ENCODE results near the gene MRGPRX4. TPM values are rescaled to one million over a fixed set of nuclear protein-coding genes. Genes with fewer than 3 reads are reported as not detected.

Gene MRGPRX4
- total RNA-seq, 1 donor from 2014 or later: not detected

DNA sequence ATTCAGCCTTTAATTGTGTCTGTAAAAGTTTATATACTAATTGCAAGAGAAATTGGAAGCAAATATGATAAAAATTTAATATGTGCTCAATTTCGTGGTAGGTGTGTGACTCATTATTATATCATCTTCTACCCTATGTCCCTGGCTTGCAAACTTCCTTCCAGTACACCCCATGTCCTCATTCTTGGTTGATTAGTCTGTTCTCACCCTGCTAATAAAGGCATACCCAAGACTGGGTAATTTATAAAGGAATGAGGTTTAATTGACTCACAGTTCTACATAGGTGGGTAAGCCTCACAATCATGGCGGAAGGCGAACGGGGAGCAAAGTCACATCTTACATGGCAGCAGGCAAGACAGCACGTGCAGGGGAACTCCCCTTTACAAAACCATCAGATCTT, 28.4 kb upstream of the MRGPRX4 start:
- Histone ChIP-seq H3K36me3 (ENCODE audit: control insufficient read depth, insufficient read depth, low read length) (peaks cover 1% of the 10 kb centered on the region), H3K4me3 (ENCODE audit: low read depth, low read length) (no peak overlapping the region), H3K27me3 (ENCODE audit: control insufficient read depth, insufficient read depth, low read length) (no peaks in the 10 kb centered on the region)
- TF ChIP-seq, protein P1, sequence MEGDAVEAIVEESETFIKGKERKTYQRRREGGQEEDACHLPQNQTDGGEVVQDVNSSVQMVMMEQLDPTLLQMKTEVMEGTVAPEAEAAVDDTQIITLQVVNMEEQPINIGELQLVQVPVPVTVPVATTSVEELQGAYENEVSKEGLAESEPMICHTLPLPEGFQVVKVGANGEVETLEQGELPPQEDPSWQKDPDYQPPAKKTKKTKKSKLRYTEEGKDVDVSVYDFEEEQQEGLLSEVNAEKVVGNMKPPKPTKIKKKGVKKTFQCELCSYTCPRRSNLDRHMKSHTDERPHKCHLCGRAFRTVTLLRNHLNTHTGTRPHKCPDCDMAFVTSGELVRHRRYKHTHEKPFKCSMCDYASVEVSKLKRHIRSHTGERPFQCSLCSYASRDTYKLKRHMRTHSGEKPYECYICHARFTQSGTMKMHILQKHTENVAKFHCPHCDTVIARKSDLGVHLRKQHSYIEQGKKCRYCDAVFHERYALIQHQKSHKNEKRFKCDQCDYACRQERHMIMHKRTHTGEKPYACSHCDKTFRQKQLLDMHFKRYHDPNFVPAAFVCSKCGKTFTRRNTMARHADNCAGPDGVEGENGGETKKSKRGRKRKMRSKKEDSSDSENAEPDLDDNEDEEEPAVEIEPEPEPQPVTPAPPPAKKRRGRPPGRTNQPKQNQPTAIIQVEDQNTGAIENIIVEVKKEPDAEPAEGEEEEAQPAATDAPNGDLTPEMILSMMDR (IDR thresholded peaks at IDR 0.05; ENCODE audit: insufficient read depth, low read length, severe bottlenecking): no peak
- FAIRE-seq (no peak), DNase-seq (ENCODE audit: low read depth) (peak; percentile 96)

DNA sequence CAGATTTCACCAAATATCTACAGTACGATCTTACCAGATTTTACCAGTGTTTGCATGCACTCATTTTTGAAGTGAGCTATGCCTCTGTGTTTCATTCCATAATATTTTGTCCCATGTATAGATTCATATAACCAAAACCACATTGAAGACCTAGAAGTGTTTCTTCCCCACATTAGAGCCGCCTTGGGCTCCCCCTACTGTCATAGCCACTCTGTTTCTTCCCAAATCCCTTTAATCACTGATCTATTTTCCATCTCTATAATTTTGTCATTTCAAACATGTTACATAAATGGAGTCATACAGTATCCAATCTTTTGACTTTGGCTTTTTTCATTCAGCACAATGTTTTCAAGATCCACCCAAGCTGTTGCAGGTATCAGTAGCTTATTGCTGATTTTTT, 27.6 kb upstream of the MRGPRX4 start:
- Histone ChIP-seq H3K4me3 (ENCODE audit: low read depth, low read length) (no peak overlapping the region), H3K36me3 (ENCODE audit: control insufficient read depth, insufficient read depth, low read length) (peaks cover 1% of the 10 kb centered on the region), H3K27me3 (ENCODE audit: control insufficient read depth, insufficient read depth, low read length) (no peaks in the 10 kb centered on the region)
- TF ChIP-seq, protein P1 (IDR thresholded peaks at IDR 0.05; ENCODE audit: insufficient read depth, low read length, severe bottlenecking): no peak
- FAIRE-seq (no peak), DNase-seq (ENCODE audit: low read depth) (no peak)

DNA sequence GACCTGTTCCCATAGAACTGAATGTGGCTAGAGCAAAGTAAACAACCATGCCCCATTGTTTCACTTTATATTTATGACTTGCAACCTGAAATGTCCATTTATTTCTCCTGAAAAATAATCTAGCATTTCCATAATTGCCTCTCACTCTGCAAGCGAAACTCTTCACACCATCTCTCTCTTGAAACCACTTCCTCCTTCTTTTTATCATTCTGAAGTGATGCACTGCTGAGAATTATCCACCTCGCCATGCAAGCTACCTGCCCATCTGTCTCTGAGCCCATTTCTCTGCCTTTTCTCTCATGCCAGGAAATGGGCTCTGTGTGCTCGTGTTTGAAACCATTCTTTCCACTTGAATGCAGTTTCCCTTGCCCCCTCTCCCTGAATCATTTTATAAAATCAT, 26.8 kb upstream of the MRGPRX4 start:
- FAIRE-seq: no peak

DNA sequence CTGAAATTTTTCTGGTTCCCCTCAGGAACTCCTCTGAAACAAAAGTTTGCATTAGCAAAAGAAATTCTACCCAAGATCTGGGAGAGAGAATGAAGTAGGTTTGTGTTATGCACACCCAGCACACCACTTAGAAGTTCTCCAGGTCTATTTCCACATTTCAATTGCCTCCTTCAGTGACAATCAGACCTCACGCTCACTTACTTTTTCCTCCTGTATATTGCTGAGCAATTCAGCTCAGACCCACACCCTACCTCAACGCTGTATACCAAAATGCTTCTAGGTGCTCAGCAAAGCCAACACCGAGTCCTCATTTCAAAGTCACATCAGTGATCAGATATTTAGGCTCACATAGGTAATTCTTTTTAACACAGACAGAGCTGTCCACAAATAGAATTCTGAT, 21.1 kb upstream of the MRGPRX4 start:
- FAIRE-seq (no peak), DNase-seq (ENCODE audit: low read depth) (no peak)
- no peak overlapping the region for H3K4me3 ChIP-seq (ENCODE audit: low read depth, low read length)
- peaks cover 1% of the 10 kb centered on the region for H3K36me3 ChIP-seq (ENCODE audit: control insufficient read depth, insufficient read depth, low read length)
- H3K27me3 ChIP-seq (ENCODE audit: control insufficient read depth, insufficient read depth, low read length): no peaks in the 10 kb centered on the region
- TF ChIP-seq, protein P1 (IDR thresholded peaks at IDR 0.05; ENCODE audit: insufficient read depth, low read length, severe bottlenecking): no peak

More for the DNA sequence above, 26.8 kb upstream of the MRGPRX4 start:
- Histone ChIP-seq H3K27me3 (ENCODE audit: control insufficient read depth, insufficient read depth, low read length) (no peaks in the 10 kb centered on the region), H3K4me3 (ENCODE audit: low read depth, low read length) (no peak overlapping the region), H3K36me3 (ENCODE audit: control insufficient read depth, insufficient read depth, low read length) (peaks cover 1% of the 10 kb centered on the region)
- DNase-seq (ENCODE audit: low read depth): no peak
- TF ChIP-seq, protein P1 (IDR thresholded peaks at IDR 0.05; ENCODE audit: insufficient read depth, low read length, severe bottlenecking): no peak

DNA sequence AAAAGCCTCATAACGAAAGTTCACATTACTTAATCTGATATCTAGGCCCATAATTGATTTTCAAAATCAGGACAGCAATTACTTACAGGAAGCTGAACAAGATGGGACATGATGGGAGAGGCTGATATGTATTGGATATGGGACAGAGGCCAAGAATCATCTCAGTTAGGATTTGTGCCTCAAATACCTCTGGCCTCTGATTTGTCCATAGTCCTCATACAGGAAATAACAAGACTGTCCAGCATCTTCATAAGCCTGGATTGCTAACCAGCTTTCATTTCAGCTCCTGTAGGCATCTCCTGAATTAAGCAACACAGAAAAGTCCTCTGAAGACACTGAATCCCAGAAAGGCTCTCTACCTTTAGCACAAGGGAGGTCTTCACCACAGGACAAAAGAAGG, 4.3 kb upstream of the MRGPRX4 start:
- peak; percentile 57 for DNase-seq (ENCODE audit: low read depth)
- H3K27me3 ChIP-seq (ENCODE audit: control insufficient read depth, insufficient read depth, low read length): no peaks in the 10 kb centered on the region
- H3K4me3 ChIP-seq (ENCODE audit: low read depth, low read length): no peak overlapping the region
- TF ChIP-seq, protein P1 (IDR thresholded peaks at IDR 0.05; ENCODE audit: insufficient read depth, low read length, severe bottlenecking): no peak
- no peaks in the 10 kb centered on the region for H3K36me3 ChIP-seq (ENCODE audit: control insufficient read depth, insufficient read depth, low read length)
- FAIRE-seq: no peak

DNA sequence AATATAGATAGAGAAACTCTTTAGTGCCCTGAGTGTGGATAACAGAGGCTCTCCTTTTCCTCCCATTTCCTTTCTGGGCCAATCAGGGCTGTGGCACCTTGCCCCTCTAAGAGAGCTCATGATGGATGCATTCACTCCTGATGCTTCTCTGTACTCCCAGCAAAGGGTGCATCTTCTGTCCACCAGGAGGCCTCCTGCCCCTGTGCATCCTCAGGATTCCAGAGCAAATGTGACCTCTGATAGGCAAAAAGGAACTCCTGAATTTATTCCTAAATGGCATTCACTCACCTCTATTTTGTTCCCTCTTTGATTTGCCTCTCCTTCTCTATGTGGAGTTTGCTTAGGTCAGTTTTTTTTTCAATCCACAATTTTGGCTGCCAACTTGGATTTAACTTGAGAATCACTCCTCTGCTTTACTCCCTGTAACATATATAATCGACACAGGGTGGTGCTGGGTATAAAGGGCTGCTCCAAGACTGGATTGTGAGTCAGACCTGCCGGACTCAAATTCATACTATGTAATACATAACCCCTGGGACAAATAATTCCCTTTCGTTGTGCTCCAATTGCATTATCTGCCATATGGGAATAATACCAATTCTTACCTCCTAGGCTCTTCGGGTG, 1.1 kb upstream of the MRGPRX4 start:
- no peak overlapping the region for H3K4me3 ChIP-seq (ENCODE audit: low read depth, low read length)
- H3K27me3 ChIP-seq (ENCODE audit: control insufficient read depth, insufficient read depth, low read length): peaks cover 2% of the 10 kb centered on the region
- peak; percentile 31 for DNase-seq (ENCODE audit: low read depth)
- H3K36me3 ChIP-seq (ENCODE audit: control insufficient read depth, insufficient read depth, low read length): no peaks in the 10 kb centered on the region
- TF ChIP-seq, protein P1 (IDR thresholded peaks at IDR 0.05; ENCODE audit: insufficient read depth, low read length, severe bottlenecking): peak; percentile 74
- FAIRE-seq: no peak
